NCI-H1092 (cell line): ENCODE measurements around the gene ARHGAP20.

ENCODE experiments used
- DNase-seq: peaks from one replicate; lab custom pipeline; 2025; lab: John Stamatoyannopoulos, UW

ARHGAP20 gene

GRCh38 chr11:110711776-110712658 lies at the start of gene ARHGAP20:
Gene ARHGAP20, minus strand, starts transcription at chr11:110712437. Its CDS starts 206 bp downstream, at chr11:110712231.
- peak; percentile 74 for DNase-seq

DNA sequence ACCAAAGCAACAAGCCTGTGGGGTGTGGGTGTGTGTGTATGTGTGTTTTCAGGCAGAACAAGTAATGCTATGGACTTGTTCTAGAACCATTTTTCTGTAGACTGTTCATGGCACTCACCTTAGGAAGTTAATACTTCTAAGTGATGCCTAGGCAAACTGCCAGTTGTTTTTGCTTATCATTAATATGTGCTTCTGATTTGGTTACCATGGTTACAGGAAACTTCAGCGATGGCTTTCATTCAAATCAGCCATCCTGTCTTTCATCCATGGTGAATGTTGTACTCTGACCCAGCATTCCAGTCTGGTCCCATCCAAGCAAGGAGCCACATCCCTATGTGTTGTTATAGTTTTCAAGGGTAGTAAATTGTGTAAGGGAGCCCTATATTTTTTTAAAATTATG lies 49.8 kb upstream of the ARHGAP20 start:
- DNase-seq, result peak; percentile 51

GRCh38 chr11:110761131-110761530 lies 48.9 kb upstream of the ARHGAP20 start:
- DNase-seq, result no peak

GRCh38 chr11:110759972-110760381 lies 47.7 kb upstream of the ARHGAP20 start:
- no peak for DNase-seq

DNA sequence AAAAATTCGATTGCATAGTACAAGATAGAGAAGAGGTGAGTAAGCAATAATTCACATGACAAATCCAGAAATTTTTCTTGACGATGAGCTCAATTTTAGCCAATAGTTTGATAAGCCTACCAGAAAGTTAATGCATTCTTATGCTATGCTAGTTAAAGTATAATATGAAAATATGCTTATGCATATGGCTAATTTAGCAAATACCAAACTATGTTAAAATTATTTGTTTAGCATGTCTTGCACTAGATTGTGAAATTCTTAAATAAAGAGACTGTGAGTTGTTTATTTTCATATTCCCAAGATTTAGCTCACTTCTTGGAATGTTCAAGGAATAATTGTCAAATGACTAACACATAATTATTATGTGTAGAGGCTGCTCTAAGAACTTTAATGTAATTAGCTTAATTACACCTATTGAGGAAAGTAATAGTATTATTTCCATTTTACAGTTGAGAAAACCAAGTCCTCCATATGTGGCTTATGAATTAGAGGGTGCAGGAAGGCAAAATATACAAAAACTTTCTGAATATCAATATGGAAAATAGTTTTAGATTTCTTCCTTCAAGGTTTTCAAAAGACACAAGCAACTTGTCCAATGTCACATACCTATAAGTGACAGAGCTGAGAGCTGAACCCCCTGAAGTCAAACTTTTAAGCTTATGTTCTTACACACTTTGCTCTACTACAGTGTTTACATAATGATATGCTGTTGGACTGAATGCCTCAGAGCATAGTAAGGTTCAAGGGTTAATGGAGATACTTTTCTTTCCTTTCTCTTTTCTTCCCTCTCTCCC lies 45.9 kb upstream of the ARHGAP20 start:
- DNase-seq, result no peak

- DNase-seq, result no peak
Observed at GRCh38 chr11:110757066-110757465, 44.8 kb upstream of the ARHGAP20 start.

DNA sequence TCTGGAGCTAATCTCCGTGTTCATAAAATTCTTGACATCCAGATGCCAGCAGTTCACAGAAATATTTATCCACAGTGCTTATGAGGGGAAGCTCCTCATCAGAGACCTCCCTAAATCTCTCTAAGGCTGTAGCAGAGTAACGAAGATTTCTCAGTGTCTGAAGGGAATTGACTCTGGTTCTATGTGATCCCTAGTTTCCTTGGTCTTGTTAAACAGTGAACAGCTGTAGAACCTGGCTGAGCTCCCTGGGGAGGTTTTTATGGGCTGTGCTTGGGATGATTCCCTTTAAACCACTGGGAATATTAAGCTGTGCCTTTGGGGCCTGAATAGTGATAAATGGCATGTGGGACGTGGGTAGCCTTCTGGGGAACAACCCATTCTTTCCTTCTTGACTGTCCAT lies 43.7 kb upstream of the ARHGAP20 start:
- no peak for DNase-seq

DNA sequence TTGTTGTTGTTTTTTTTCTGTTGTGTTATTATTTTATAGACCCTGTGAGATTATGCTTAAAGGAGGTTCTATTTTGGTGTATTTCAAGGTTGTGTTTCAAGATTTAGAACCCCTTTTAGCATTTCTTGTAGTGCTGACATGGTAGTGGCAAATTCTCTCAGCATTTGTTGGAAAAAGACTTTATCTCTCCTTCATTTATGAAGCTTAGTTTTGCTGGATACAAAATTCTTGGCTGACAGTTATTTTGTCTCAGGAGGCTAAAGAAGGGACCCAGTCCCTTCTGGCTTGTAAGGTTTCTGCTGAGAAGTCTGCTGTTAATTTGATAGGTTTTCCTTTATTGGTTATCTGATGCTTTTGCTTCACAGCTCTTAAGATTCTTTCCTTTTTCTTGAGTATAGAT lies 40.7 kb upstream of the ARHGAP20 start:
- no peak for DNase-seq

GRCh38 chr11:110750100-110750499 lies 37.9 kb upstream of the ARHGAP20 start:
- DNase-seq, result no peak

DNA sequence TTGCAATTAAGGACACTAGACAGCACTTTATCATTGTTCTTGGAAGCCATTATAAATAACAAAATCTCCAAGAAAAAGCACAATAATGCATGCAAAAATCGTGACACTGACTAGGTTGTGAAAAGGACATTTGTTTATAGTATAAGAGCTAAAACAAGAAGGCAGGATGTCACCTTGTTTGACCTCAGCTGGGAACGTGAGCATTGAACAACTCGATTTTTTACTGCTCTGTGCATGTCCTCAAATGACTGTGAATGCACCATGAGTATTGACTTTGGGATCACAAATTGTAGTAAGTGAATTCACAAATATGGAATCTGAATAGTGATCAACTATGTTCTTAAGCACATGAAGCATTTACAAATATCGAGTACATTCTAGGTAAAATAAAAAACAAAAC lies 35.3 kb upstream of the ARHGAP20 start:
- DNase-seq, result no peak

- DNase-seq, result no peak
Observed at GRCh38 chr11:110738641-110739040, 26.4 kb upstream of the ARHGAP20 start.

GRCh38 chr11:110737593-110737992 lies 25.4 kb upstream of the ARHGAP20 start:
- no peak for DNase-seq

DNA sequence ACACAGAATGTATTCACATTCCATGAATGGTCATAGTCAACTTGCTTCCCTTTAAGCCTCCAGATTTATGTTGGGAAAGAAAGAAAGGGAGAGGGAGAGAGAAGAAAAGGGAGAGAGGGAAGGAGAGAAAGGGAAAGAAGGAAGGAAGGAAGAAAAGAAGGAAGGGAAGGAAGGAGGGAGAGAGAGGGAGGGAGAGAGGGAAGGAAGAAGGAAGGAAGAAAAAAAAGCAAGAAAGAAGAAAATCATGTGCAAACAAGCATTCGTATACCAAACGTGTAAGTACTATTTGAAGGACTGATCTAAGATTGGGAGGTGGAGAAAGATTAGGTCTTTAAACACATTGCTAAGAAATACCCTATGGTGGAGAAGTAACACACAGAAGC lies 23.9 kb upstream of the ARHGAP20 start:
- no peak for DNase-seq

DNA sequence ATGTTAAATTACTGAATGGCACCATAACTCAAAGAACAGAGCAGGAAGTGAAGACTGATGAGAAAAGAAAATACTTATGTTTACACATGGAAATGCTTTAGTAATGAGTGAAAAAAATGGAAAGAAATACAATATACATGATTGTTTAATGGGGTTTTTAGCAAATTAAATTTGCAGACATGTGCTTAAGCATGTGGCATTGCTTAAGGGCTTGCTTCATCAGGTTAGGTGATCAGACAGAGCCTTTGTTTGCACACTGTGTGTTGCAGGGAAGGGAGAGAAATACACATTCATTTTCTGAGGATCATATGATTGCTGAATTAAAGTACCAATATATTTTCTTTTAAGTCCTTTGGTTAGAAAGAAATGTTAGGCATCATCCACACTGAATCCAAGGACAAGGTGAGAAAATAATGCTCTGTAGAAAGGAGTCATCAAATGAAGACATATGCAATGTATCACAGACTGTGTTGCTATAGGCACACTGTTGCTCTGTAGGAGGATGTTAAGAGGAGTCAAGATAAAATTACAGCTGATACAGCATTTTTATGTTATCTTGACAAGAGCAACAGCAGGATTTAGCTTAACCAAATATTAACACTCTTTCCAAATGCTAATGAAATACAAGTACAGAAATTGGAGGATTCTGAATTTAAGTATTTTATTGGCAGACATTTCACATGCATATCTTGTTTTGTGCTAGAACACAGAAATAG lies 23.4 kb upstream of the ARHGAP20 start:
- DNase-seq, result no peak

- DNase-seq, result no peak
Observed at GRCh38 chr11:110734790-110735189, 22.6 kb upstream of the ARHGAP20 start.

- no peak for DNase-seq
Observed at GRCh38 chr11:110730773-110731172, 18.5 kb upstream of the ARHGAP20 start.

GRCh38 chr11:110728883-110729282 lies 16.6 kb upstream of the ARHGAP20 start:
- no peak for DNase-seq

GRCh38 chr11:110728476-110728875 lies 16.2 kb upstream of the ARHGAP20 start:
- DNase-seq, result no peak

GRCh38 chr11:110724358-110724757 lies 12.1 kb upstream of the ARHGAP20 start:
- DNase-seq, result no peak

DNA sequence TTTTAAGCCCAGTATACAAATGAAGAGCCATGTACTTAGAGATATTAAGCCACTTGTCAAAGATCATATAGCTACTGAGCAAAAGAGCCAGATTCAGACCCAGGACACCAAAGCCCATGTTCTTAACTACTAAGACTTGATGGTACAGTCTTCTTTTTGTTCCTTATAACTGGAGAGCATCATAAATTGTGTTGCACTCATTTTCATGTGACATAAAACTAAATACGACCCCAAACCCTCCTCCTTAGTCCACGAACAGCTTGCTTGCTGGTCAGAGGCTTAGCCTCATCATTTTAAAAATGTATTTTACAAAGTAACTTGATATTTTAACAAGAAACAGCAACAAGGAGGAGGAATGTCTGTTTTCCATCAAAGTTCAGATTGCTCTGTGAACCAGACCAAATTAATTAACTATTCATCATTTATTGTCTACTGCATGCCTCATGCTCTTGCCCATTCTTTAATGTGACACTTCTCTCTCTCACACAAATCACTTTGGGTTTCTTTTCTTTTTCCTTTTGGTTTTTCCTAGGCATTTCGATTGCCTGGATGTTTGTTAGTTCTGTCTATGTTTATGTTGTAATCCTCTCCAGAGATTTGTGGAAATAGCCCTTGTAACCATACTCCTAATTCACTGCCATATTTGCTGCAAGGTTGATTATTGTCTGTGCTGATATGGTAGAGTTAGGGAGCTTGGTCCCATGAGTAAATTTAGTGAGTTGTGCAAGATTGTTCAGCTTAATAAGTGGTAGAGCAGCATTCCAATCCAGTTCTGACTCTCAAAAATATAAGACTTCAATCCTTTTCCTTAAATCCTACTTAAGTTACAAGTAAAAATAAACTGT lies 8.4 kb upstream of the ARHGAP20 start:
- no peak for DNase-seq

GRCh38 chr11:110716361-110716760 lies 4.1 kb upstream of the ARHGAP20 start:
- no peak for DNase-seq

DNA sequence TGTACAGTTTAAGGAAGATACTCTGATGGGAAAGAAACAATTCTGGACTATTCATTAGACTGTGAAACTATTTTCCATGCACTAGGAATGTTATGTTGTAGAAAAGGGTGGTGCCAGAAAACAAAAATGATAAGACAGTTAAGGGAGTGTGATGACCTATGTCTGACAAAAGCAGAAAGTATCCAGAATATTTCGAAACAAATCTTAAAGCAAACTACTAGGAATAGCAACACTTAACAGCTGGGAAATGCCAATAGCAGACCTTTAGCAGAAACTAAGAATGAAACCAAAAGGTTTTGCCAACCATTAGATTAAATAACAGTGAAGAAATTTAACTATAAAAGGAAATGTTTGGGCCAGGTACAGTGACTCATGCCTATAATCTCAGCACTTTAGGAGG lies 3.3 kb upstream of the ARHGAP20 start:
- no peak for DNase-seq
